ENCODE measurements around the gene EVA1A. TPM values are rescaled to one million over a fixed set of nuclear protein-coding genes. Genes with fewer than 3 reads are reported as not detected.

The EVA1A gene
- total RNA-seq, 2 donors from 2014 or later: 1.2 to 1.8 TPM

- H3K36me3 Mint-ChIP-seq (ENCODE audit: low read depth): no peaks in the 10 kb centered on the region
- no peaks in the 10 kb centered on the region for H3K9me3 ChIP-seq (ENCODE audit: control insufficient read depth, low read length)
- no peak for DNase-seq
- H3K4me1 Mint-ChIP-seq: peaks cover 34% of the 10 kb centered on the region
- no peaks in the 10 kb centered on the region for H3K9me3 Mint-ChIP-seq
- H3K27me3 ChIP-seq (ENCODE audit: control insufficient read depth, insufficient read depth, low read length, poor library complexity, severe bottlenecking): no peaks in the 10 kb centered on the region
- no peak overlapping the region for H3K27ac ChIP-seq (ENCODE audit: low read depth, low read length)
- H3K4me3 ChIP-seq (ENCODE audit: low read length): no peak overlapping the region
- H3K4me1 ChIP-seq (ENCODE audit: control insufficient read depth, insufficient read depth, low read length): peaks cover 6% of the 10 kb centered on the region
- no peak overlapping the region for H3K9ac ChIP-seq (ENCODE audit: extremely low read depth, low read length, poor library complexity, severe bottlenecking)
- H3K27me3 Mint-ChIP-seq (ENCODE audit: insufficient read depth): no peaks in the 10 kb centered on the region
- H3K4me3 Mint-ChIP-seq: no peak overlapping the region
- H3K36me3 ChIP-seq (ENCODE audit: control insufficient read depth, insufficient read depth, low read length): no peaks in the 10 kb centered on the region
- H3K27ac Mint-ChIP-seq: no peak overlapping the region
- no peak for TF ChIP-seq CTCF (conservative IDR thresholded peaks at IDR 0.05)
Measured at GRCh38 chr2:75526842-75527241, 33.9 kb downstream of the EVA1A start.

- no peaks in the 10 kb centered on the region for H3K9me3 Mint-ChIP-seq
- no peak for TF ChIP-seq CTCF (conservative IDR thresholded peaks at IDR 0.05)
Measured at GRCh38 chr2:75525434-75526310, 35.1 kb downstream of the EVA1A start.

GRCh38 chr2:75524276-75524911 lies 36.3 kb downstream of the EVA1A start:
- H3K36me3 ChIP-seq (ENCODE audit: control insufficient read depth, insufficient read depth, low read length): no peaks in the 10 kb centered on the region
- no peak for DNase-seq
- H3K27ac Mint-ChIP-seq: no peak overlapping the region
- no peak overlapping the region for H3K9ac ChIP-seq (ENCODE audit: extremely low read depth, low read length, poor library complexity, severe bottlenecking)
- no peaks in the 10 kb centered on the region for H3K36me3 Mint-ChIP-seq (ENCODE audit: low read depth)
- H3K27ac ChIP-seq (ENCODE audit: low read depth, low read length): no peak overlapping the region
- no peak overlapping the region for H3K4me3 ChIP-seq (ENCODE audit: low read length)
- no peaks in the 10 kb centered on the region for H3K9me3 ChIP-seq (ENCODE audit: control insufficient read depth, low read length)
- H3K27me3 ChIP-seq (ENCODE audit: control insufficient read depth, insufficient read depth, low read length, poor library complexity, severe bottlenecking): no peaks in the 10 kb centered on the region
- peaks cover 4% of the 10 kb centered on the region for H3K27me3 Mint-ChIP-seq (ENCODE audit: insufficient read depth)
- peaks cover 6% of the 10 kb centered on the region for H3K4me1 ChIP-seq (ENCODE audit: control insufficient read depth, insufficient read depth, low read length)
- no peak for TF ChIP-seq CTCF (conservative IDR thresholded peaks at IDR 0.05)
- no peaks in the 10 kb centered on the region for H3K9me3 Mint-ChIP-seq
- WGBS, 2 experiments (ENCODE audit: insufficient coverage in 1 of 2, insufficient read length in 1 of 2): 91 to 93% methylated on average over 2 of the region's 2 CpGs
- peaks cover 28% of the 10 kb centered on the region for H3K4me1 Mint-ChIP-seq
- no peak overlapping the region for H3K4me3 Mint-ChIP-seq

More at GRCh38 chr2:75525434-75526310, 35.1 kb downstream of the EVA1A start:
- Histone ChIP-seq H3K4me1 (ENCODE audit: control insufficient read depth, insufficient read depth, low read length) (peaks cover 6% of the 10 kb centered on the region), H3K27ac (ENCODE audit: low read depth, low read length) (no peak overlapping the region), H3K9me3 (ENCODE audit: control insufficient read depth, low read length) (no peaks in the 10 kb centered on the region), H3K36me3 (ENCODE audit: control insufficient read depth, insufficient read depth, low read length) (no peaks in the 10 kb centered on the region), H3K4me3 (ENCODE audit: low read length) (no peak overlapping the region), H3K9ac (ENCODE audit: extremely low read depth, low read length, poor library complexity, severe bottlenecking) (no peak overlapping the region), H3K27me3 (ENCODE audit: control insufficient read depth, insufficient read depth, low read length, poor library complexity, severe bottlenecking) (no peaks in the 10 kb centered on the region)
- Mint-ChIP-seq H3K27me3 (ENCODE audit: insufficient read depth) (no peaks in the 10 kb centered on the region), H3K27ac (no peak overlapping the region), H3K4me3 (no peak overlapping the region), H3K4me1 (peaks cover 34% of the 10 kb centered on the region), H3K36me3 (ENCODE audit: low read depth) (no peaks in the 10 kb centered on the region)
- 85 to 96% methylated on average over 3 to 5 of the region's 5 CpGs for WGBS, 2 experiments (ENCODE audit: insufficient coverage in 1 of 2, insufficient read length in 1 of 2)
- no peak for DNase-seq
